ENCODE results near the gene WHAMM. TPM values are rescaled to one million over a fixed set of nuclear protein-coding genes. Genes with fewer than 3 reads are reported as not detected.
"Not testable (repeated sequence)": the region's sequence is repeated elsewhere in the genome, so short reads cannot be mapped to it uniquely, and the experiment has no call there.

The WHAMM gene
- total RNA-seq, 2 experiments from 2014 or later: 11.2 to 12.5 TPM

- Mint-ChIP-seq H3K4me3 (no peak overlapping the region), H3K36me3 (ENCODE audit: low read depth) (no peaks in the 10 kb centered on the region), H3K4me1 (ENCODE audit: low read depth) (peaks cover 24% of the 10 kb centered on the region), H3K27me3 (ENCODE audit: low read depth) (no peaks in the 10 kb centered on the region), H3K9me3 (ENCODE audit: insufficient read depth) (no peaks in the 10 kb centered on the region), H3K27ac (no peak overlapping the region)
- ChIA-PET POLR2A (no interaction called here), CTCF (interaction anchor here (1.9 to 2.4 kb wide), 2 partner anchors 9 to 144 kb away, joined by 8 read pairs; no protein-coding TSS in a partner anchor)
- DNase-seq (no peak), ATAC-seq (no peak)
Observed at GRCh38 chr15:82856397-82857170, 47.2 kb downstream of the WHAMM start.

GRCh38 chr15:82858932-82859331, 49.5 kb downstream of the WHAMM start:
- CTCF ChIA-PET: no interaction called here
- Mint-ChIP-seq H3K4me3 (no peak overlapping the region), H3K4me1 (ENCODE audit: low read depth) (peaks cover 12% of the 10 kb centered on the region), H3K9me3 (ENCODE audit: insufficient read depth) (no peaks in the 10 kb centered on the region), H3K27me3 (ENCODE audit: low read depth) (no peaks in the 10 kb centered on the region), H3K36me3 (ENCODE audit: low read depth) (no peaks in the 10 kb centered on the region), H3K27ac (no peak overlapping the region)
- POLR2A ChIA-PET: no interaction called here
- DNase-seq (no peak), ATAC-seq (no peak)

GRCh38 chr15:82862886-82863285, 53.5 kb downstream of the WHAMM start:
- ATAC-seq (no peak), DNase-seq (no peak)
- ChIA-PET POLR2A (interaction anchor here (0.7 kb wide), 1 partner anchor 1845 kb away, joined by 3 read pairs; no protein-coding TSS in a partner anchor), CTCF (interaction anchor here (5.2 kb wide), 1 partner anchor 14 kb away, joined by 24 read pairs; no protein-coding TSS in a partner anchor)
- Mint-ChIP-seq H3K36me3 (ENCODE audit: low read depth) (no peaks in the 10 kb centered on the region), H3K4me3 (no peak overlapping the region), H3K27ac (no peak overlapping the region), H3K27me3 (ENCODE audit: low read depth) (no peaks in the 10 kb centered on the region), H3K4me1 (ENCODE audit: low read depth) (peaks cover 5% of the 10 kb centered on the region), H3K9me3 (ENCODE audit: insufficient read depth) (no peaks in the 10 kb centered on the region)

- no peak for DNase-seq
Observed at GRCh38 chr15:82864967-82865366, 55.5 kb downstream of the WHAMM start.

GRCh38 chr15:82865581-82865980, 56.2 kb downstream of the WHAMM start:
- DNase-seq; H3K27me3 Mint-ChIP-seq (ENCODE audit: low read depth); H3K4me1 Mint-ChIP-seq (ENCODE audit: low read depth); H3K36me3 Mint-ChIP-seq (ENCODE audit: low read depth); H3K9me3 Mint-ChIP-seq (ENCODE audit: insufficient read depth); H3K4me3 Mint-ChIP-seq; ATAC-seq; H3K27ac Mint-ChIP-seq; CTCF ChIA-PET; POLR2A ChIA-PET: not testable (repeated sequence)

More at GRCh38 chr15:82864967-82865366, 55.5 kb downstream of the WHAMM start:
- no peaks in the 10 kb centered on the region for H3K36me3 Mint-ChIP-seq (ENCODE audit: low read depth)
- no peak for ATAC-seq
- H3K9me3 Mint-ChIP-seq (ENCODE audit: insufficient read depth): no peaks in the 10 kb centered on the region
- peaks cover 5% of the 10 kb centered on the region for H3K4me1 Mint-ChIP-seq (ENCODE audit: low read depth)
- ChIA-PET CTCF (interaction anchor here (0.6 kb wide), 1 partner anchor 1980 kb away, joined by 3 read pairs; no protein-coding TSS in a partner anchor), POLR2A (no interaction called here)
- H3K4me3 Mint-ChIP-seq: no peak overlapping the region
- no peak overlapping the region for H3K27ac Mint-ChIP-seq
- H3K27me3 Mint-ChIP-seq (ENCODE audit: low read depth): peaks cover 3% of the 10 kb centered on the region

- H3K27me3 Mint-ChIP-seq (ENCODE audit: low read depth); H3K9me3 Mint-ChIP-seq (ENCODE audit: insufficient read depth); POLR2A ChIA-PET; H3K4me3 Mint-ChIP-seq; H3K27ac Mint-ChIP-seq; H3K4me1 Mint-ChIP-seq (ENCODE audit: low read depth); CTCF ChIA-PET; H3K36me3 Mint-ChIP-seq (ENCODE audit: low read depth); ATAC-seq; DNase-seq: not testable (repeated sequence)
Observed at GRCh38 chr15:82865981-82866380, 56.6 kb downstream of the WHAMM start.

- no peaks in the 10 kb centered on the region for H3K36me3 Mint-ChIP-seq (ENCODE audit: low read depth)
- DNase-seq (no peak), ATAC-seq (no peak)
- no peak overlapping the region for H3K27ac Mint-ChIP-seq
- no peaks in the 10 kb centered on the region for H3K9me3 Mint-ChIP-seq (ENCODE audit: insufficient read depth)
- peaks cover 3% of the 10 kb centered on the region for H3K27me3 Mint-ChIP-seq (ENCODE audit: low read depth)
- no peaks in the 10 kb centered on the region for H3K4me1 Mint-ChIP-seq (ENCODE audit: low read depth)
- POLR2A ChIA-PET: no interaction called here
- H3K4me3 Mint-ChIP-seq: no peak overlapping the region
- CTCF ChIA-PET: no interaction called here
Observed at GRCh38 chr15:82870727-82871320, 61.4 kb downstream of the WHAMM start.

GRCh38 chr15:82871358-82871757, 61.9 kb downstream of the WHAMM start:
- POLR2A ChIA-PET: no interaction called here
- Mint-ChIP-seq H3K36me3 (ENCODE audit: low read depth) (no peaks in the 10 kb centered on the region), H3K4me3 (no peak overlapping the region), H3K9me3 (ENCODE audit: insufficient read depth) (no peaks in the 10 kb centered on the region), H3K27ac (no peak overlapping the region), H3K4me1 (ENCODE audit: low read depth) (no peaks in the 10 kb centered on the region), H3K27me3 (ENCODE audit: low read depth) (peaks cover 3% of the 10 kb centered on the region)
- CTCF ChIA-PET: no interaction called here
- no peak for DNase-seq
- no peak for ATAC-seq

- CTCF ChIA-PET: no interaction called here
- POLR2A ChIA-PET: no interaction called here
- H3K9me3 Mint-ChIP-seq (ENCODE audit: insufficient read depth): no peaks in the 10 kb centered on the region
Observed at GRCh38 chr15:82871832-82872484, 62.5 kb downstream of the WHAMM start.

GRCh38 chr15:82873000-82873680, 63.7 kb downstream of the WHAMM start:
- H3K4me3 Mint-ChIP-seq: no peak overlapping the region
- ATAC-seq: no peak
- H3K36me3 Mint-ChIP-seq (ENCODE audit: low read depth): no peaks in the 10 kb centered on the region
- CTCF ChIA-PET: no interaction called here
- POLR2A ChIA-PET: no interaction called here
- H3K4me1 Mint-ChIP-seq (ENCODE audit: low read depth): no peaks in the 10 kb centered on the region
- no peaks in the 10 kb centered on the region for H3K9me3 Mint-ChIP-seq (ENCODE audit: insufficient read depth)
- H3K27me3 Mint-ChIP-seq (ENCODE audit: low read depth): peaks cover under 1% of the 10 kb centered on the region
- no peak for DNase-seq
- H3K27ac Mint-ChIP-seq: no peak overlapping the region

More at GRCh38 chr15:82871832-82872484, 62.5 kb downstream of the WHAMM start:
- Mint-ChIP-seq H3K4me1 (ENCODE audit: low read depth) (no peaks in the 10 kb centered on the region), H3K27me3 (ENCODE audit: low read depth) (peaks cover 3% of the 10 kb centered on the region), H3K4me3 (no peak overlapping the region), H3K27ac (no peak overlapping the region), H3K36me3 (ENCODE audit: low read depth) (no peaks in the 10 kb centered on the region)
- ATAC-seq (no peak), DNase-seq (no peak)

GRCh38 chr15:82874267-82874666, 64.8 kb downstream of the WHAMM start:
- H3K27me3 Mint-ChIP-seq (ENCODE audit: low read depth): no peaks in the 10 kb centered on the region
- no peak overlapping the region for H3K27ac Mint-ChIP-seq
- ChIA-PET POLR2A (no interaction called here), CTCF (no interaction called here)
- no peaks in the 10 kb centered on the region for H3K36me3 Mint-ChIP-seq (ENCODE audit: low read depth)
- ATAC-seq (no peak), DNase-seq (no peak)
- no peaks in the 10 kb centered on the region for H3K9me3 Mint-ChIP-seq (ENCODE audit: insufficient read depth)
- H3K4me1 Mint-ChIP-seq (ENCODE audit: low read depth): no peaks in the 10 kb centered on the region
- no peak overlapping the region for H3K4me3 Mint-ChIP-seq

- H3K4me1 Mint-ChIP-seq (ENCODE audit: low read depth): no peaks in the 10 kb centered on the region
- H3K4me3 Mint-ChIP-seq: no peak overlapping the region
- POLR2A ChIA-PET: no interaction called here
- DNase-seq (no peak), ATAC-seq (no peak)
- no peaks in the 10 kb centered on the region for H3K36me3 Mint-ChIP-seq (ENCODE audit: low read depth)
- CTCF ChIA-PET: no interaction called here
- no peak overlapping the region for H3K27ac Mint-ChIP-seq
- H3K27me3 Mint-ChIP-seq (ENCODE audit: low read depth): no peaks in the 10 kb centered on the region
- H3K9me3 Mint-ChIP-seq (ENCODE audit: insufficient read depth): no peaks in the 10 kb centered on the region
Observed at GRCh38 chr15:82874961-82875360, 65.5 kb downstream of the WHAMM start.
